ENCODE data around the gene PDE1C. TPM values are rescaled to one million over a fixed set of nuclear protein-coding genes. Genes with fewer than 3 reads are reported as not detected.

The PDE1C gene
- total RNA-seq, 1 experiment from 2014 or later = 14.1 TPM

GRCh38 chr7:31924251-31924650, 146.0 kb downstream of the PDE1C start:
- no peak overlapping the region for H3K9ac ChIP-seq (ENCODE audit: low read length)
- H3K4me3 ChIP-seq (ENCODE audit: low read length) = no peak overlapping the region
- H3K36me3 ChIP-seq (ENCODE audit: low read depth, low read length) = no peaks in the 10 kb centered on the region
- peak; percentile 63 for ATAC-seq
- TF ChIP-seq EZH2 (IDR thresholded peaks at IDR 0.05; ENCODE audit: low read length, unreplicated experiment) (no peak), EZH2phosphoT487 (IDR thresholded peaks at IDR 0.05; ENCODE audit: borderline replicate concordance, low read length) (no peak)
- TF ChIP-seq, protein P1, sequence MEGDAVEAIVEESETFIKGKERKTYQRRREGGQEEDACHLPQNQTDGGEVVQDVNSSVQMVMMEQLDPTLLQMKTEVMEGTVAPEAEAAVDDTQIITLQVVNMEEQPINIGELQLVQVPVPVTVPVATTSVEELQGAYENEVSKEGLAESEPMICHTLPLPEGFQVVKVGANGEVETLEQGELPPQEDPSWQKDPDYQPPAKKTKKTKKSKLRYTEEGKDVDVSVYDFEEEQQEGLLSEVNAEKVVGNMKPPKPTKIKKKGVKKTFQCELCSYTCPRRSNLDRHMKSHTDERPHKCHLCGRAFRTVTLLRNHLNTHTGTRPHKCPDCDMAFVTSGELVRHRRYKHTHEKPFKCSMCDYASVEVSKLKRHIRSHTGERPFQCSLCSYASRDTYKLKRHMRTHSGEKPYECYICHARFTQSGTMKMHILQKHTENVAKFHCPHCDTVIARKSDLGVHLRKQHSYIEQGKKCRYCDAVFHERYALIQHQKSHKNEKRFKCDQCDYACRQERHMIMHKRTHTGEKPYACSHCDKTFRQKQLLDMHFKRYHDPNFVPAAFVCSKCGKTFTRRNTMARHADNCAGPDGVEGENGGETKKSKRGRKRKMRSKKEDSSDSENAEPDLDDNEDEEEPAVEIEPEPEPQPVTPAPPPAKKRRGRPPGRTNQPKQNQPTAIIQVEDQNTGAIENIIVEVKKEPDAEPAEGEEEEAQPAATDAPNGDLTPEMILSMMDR (conservative IDR thresholded peaks at IDR 0.05; ENCODE audit: low read depth, low read length) = no peak
- H3K9me3 ChIP-seq (ENCODE audit: low read length) = no peaks in the 10 kb centered on the region
- 0 out of 2 replicates have a peak overlapping the region, but pooled peaks have one; percentile 2 for H2AFZ ChIP-seq (ENCODE audit: low read length)
- H3K27me3 ChIP-seq (ENCODE audit: low read length) = no peaks in the 10 kb centered on the region
- H3K79me2 ChIP-seq (ENCODE audit: low read length) = no peaks in the 10 kb centered on the region
- no peaks in the 10 kb centered on the region; the same call in 1 of the 2 replicates for H3K4me1 ChIP-seq (ENCODE audit: insufficient read depth, low read length)
- BruUV-seq (replicated peaks) = no TSS peak
- H3K27ac ChIP-seq (ENCODE audit: low read length) = no peak overlapping the region
- H4K20me1 ChIP-seq (ENCODE audit: low read length) = no peaks in the 10 kb centered on the region
- intact Hi-C loops (cut with micrococcal nuclease) = no loop called here
- CTCF ChIA-PET = no interaction called here
- H3K4me2 ChIP-seq (ENCODE audit: low read length) = no peak overlapping the region; the same call in 1 of the 2 replicates
- H3F3A ChIP-seq (ENCODE audit: low read length, unreplicated experiment) = no peaks in the 10 kb centered on the region
- POLR2A ChIA-PET (ENCODE audit: unreplicated experiment) = interaction anchor here (0.6 kb wide), 2 partner anchors 74 to 108 kb away, joined by 3 to 8 read pairs; no protein-coding TSS in a partner anchor
- no peaks in the 10 kb centered on the region for H3K9me2 ChIP-seq (replicated peaks; ENCODE audit: low read length)
- DNase-seq = no peak

DNA sequence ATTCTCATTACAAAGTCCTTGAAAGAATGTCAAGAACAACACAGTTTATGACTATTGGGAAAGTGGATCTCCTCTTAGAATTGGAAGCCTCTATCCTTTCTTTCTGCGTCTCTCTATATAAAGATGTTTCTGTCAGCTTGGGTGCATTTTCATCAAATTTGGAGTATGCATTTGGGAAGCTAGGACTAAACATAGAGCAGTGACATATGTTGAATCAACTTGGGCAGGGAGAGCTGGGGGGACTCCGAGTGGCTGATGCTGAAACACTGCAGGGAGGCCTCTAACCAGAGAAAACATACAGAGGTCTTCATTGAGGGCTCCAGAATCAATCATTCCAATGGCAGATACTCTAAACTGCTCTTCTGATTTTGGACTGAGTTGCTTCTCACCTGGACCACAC, 147.4 kb downstream of the PDE1C start:
- Histone ChIP-seq H3K9me3 (ENCODE audit: low read length) (no peaks in the 10 kb centered on the region), H3K4me3 (ENCODE audit: low read length) (no peak overlapping the region), H4K20me1 (ENCODE audit: low read length) (no peaks in the 10 kb centered on the region), H3K79me2 (ENCODE audit: low read length) (no peaks in the 10 kb centered on the region), H3K36me3 (ENCODE audit: low read depth, low read length) (no peaks in the 10 kb centered on the region), H3F3A (ENCODE audit: low read length, unreplicated experiment) (no peaks in the 10 kb centered on the region), H3K4me2 (ENCODE audit: low read length) (no peak overlapping the region), H3K9me2 (replicated peaks; ENCODE audit: low read length) (no peaks in the 10 kb centered on the region), H3K27me3 (ENCODE audit: low read length) (no peaks in the 10 kb centered on the region), H3K9ac (ENCODE audit: low read length) (no peak overlapping the region), H3K27ac (ENCODE audit: low read length) (no peak overlapping the region), H3K4me1 (ENCODE audit: insufficient read depth, low read length) (peaks cover under 1% of the 10 kb centered on the region; the same call in 1 of the 2 replicates), H2AFZ (ENCODE audit: low read length) (no peak overlapping the region)
- CTCF ChIA-PET = no interaction called here
- BruUV-seq (replicated peaks) = no TSS peak
- POLR2A ChIA-PET (ENCODE audit: unreplicated experiment) = no interaction called here
- ATAC-seq (no peak), DNase-seq (no peak)
- TF ChIP-seq, protein P1 (conservative IDR thresholded peaks at IDR 0.05; ENCODE audit: low read depth, low read length) = no peak
- TF ChIP-seq EZH2phosphoT487 (IDR thresholded peaks at IDR 0.05; ENCODE audit: borderline replicate concordance, low read length) (no peak), EZH2 (IDR thresholded peaks at IDR 0.05; ENCODE audit: low read length, unreplicated experiment) (no peak)
- intact Hi-C loops (cut with micrococcal nuclease) = no loop called here

DNA sequence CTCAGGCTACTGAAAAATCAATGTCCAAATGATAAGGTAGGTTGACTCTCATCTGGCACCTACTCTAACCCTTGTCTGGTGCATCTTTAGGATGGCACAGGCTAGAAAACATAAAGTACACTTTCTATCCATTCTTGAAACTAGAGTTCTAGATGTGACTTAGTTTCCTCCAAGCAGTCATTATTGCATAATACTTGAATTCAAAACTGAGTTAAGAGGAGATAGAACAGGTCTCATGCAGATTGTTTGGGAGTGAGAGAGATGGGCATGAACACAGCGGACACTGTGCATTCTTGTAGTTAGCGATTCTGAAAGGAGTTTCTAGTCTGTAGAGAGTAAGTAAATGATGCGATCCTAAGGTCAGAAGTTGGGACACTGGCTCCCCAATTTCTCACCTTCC, 149.2 kb downstream of the PDE1C start:
- Histone ChIP-seq H3F3A (ENCODE audit: low read length, unreplicated experiment) (no peaks in the 10 kb centered on the region), H3K4me1 (ENCODE audit: insufficient read depth, low read length) (peaks cover 12% of the 10 kb centered on the region), H4K20me1 (ENCODE audit: low read length) (no peaks in the 10 kb centered on the region), H3K4me2 (ENCODE audit: low read length) (no peak overlapping the region), H2AFZ (ENCODE audit: low read length) (no peak overlapping the region), H3K9ac (ENCODE audit: low read length) (no peak overlapping the region), H3K4me3 (ENCODE audit: low read length) (no peak overlapping the region), H3K79me2 (ENCODE audit: low read length) (no peaks in the 10 kb centered on the region), H3K9me2 (replicated peaks; ENCODE audit: low read length) (no peaks in the 10 kb centered on the region), H3K9me3 (ENCODE audit: low read length) (no peaks in the 10 kb centered on the region), H3K36me3 (ENCODE audit: low read depth, low read length) (no peaks in the 10 kb centered on the region), H3K27me3 (ENCODE audit: low read length) (no peaks in the 10 kb centered on the region), H3K27ac (ENCODE audit: low read length) (no peak overlapping the region)
- ChIA-PET POLR2A (ENCODE audit: unreplicated experiment) (no interaction called here), CTCF (no interaction called here)
- DNase-seq (no peak), ATAC-seq (no peak)
- BruUV-seq (replicated peaks) = no TSS peak
- intact Hi-C loops (cut with micrococcal nuclease) = no loop called here
- TF ChIP-seq EZH2 (IDR thresholded peaks at IDR 0.05; ENCODE audit: low read length, unreplicated experiment) (no peak), EZH2phosphoT487 (IDR thresholded peaks at IDR 0.05; ENCODE audit: borderline replicate concordance, low read length) (no peak)
- TF ChIP-seq, protein P1 (conservative IDR thresholded peaks at IDR 0.05; ENCODE audit: low read depth, low read length) = no peak
